ENCODE results near the gene RITA1. TPM values are rescaled to one million over a fixed set of nuclear protein-coding genes. Genes with fewer than 3 reads are reported as not detected.
A peak's percentile ranks its signal among the peaks of the same experiment; 100 is the strongest.

Gene RITA1
- total RNA-seq, 1 experiment from 2014 or later: 33.6 TPM

DNA sequence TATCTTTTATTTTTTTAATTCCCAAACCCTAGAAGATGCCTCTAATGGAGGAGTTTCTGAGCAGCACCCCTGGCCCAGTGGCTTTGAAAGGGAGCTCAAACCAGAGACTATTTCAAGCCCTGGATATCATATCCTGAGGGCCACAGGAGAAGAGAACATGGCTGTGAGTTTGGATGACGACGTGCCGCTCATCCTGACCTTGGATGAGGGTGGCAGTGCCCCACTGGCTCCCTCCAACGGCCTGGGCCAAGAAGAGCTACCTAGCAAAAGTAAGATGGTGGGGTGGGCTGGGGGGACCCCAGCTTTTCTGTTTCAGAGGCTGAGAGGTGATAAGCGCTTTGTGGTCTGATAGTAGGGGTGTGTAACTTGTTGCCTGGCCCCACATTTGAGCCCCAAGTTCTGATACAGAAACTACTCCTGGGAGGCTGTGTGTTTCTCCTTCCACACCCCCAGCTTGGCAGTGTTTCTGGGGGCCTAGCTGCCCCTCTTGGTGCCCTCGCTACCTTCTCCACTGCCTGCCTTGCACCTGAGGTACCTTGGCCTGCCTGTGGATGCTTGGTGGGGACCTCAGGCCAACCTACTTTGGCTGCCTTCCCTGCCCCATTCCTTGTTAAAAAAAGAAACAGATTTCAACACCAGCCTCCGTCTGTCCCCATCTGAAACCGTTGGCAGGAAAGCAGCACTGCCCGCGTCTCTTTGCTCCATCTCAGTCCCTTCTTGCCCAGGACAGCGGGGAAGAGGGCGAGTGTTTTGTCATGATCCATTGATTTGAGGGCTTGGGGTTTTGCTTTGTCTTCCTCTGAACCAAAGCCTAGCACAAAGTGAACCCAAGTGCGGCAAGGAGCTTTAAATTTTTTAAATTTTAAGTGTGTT lies 41.4 kb downstream of the RITA1 start:
- TF ChIP-seq, protein P1, sequence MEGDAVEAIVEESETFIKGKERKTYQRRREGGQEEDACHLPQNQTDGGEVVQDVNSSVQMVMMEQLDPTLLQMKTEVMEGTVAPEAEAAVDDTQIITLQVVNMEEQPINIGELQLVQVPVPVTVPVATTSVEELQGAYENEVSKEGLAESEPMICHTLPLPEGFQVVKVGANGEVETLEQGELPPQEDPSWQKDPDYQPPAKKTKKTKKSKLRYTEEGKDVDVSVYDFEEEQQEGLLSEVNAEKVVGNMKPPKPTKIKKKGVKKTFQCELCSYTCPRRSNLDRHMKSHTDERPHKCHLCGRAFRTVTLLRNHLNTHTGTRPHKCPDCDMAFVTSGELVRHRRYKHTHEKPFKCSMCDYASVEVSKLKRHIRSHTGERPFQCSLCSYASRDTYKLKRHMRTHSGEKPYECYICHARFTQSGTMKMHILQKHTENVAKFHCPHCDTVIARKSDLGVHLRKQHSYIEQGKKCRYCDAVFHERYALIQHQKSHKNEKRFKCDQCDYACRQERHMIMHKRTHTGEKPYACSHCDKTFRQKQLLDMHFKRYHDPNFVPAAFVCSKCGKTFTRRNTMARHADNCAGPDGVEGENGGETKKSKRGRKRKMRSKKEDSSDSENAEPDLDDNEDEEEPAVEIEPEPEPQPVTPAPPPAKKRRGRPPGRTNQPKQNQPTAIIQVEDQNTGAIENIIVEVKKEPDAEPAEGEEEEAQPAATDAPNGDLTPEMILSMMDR (IDR thresholded peaks at IDR 0.05; ENCODE audit: insufficient read depth in 1 of 2, low read depth in 1 of 2, low read length in 1 of 2, severe bottlenecking in 1 of 2, unreplicated experiment in 1 of 2): no peak
- no peak for DNase-seq
- Mint-ChIP-seq H3K36me3 (ENCODE audit: insufficient read depth, unreplicated experiment) (peaks cover 39% of the 10 kb centered on the region), H3K27ac (ENCODE audit: unreplicated experiment) (peak overlapping the region; percentile 95), H3K4me1 (ENCODE audit: low read depth, unreplicated experiment) (peaks cover 18% of the 10 kb centered on the region), H3K4me3 (ENCODE audit: unreplicated experiment) (no peak overlapping the region), H3K27me3 (ENCODE audit: insufficient read depth, unreplicated experiment) (no peaks in the 10 kb centered on the region), H3K9me3 (ENCODE audit: unreplicated experiment) (no peaks in the 10 kb centered on the region)
- H3K9me3 ChIP-seq: no peaks in the 10 kb centered on the region
- no peak overlapping the region for H3K4me3 ChIP-seq (ENCODE audit: low read depth, low read length)
- H3K4me1 ChIP-seq: peaks cover 61% of the 10 kb centered on the region
- no peaks in the 10 kb centered on the region for H3K27me3 ChIP-seq (replicated peaks; ENCODE audit: control insufficient read depth, insufficient read depth, low read length)
- CTCF ChIA-PET: interaction anchor here (0.5 kb wide), 1 partner anchor 30 kb away, joined by 4 read pairs; no protein-coding TSS in a partner anchor
- peaks cover 5% of the 10 kb centered on the region for H3K36me3 ChIP-seq (ENCODE audit: control insufficient read depth, insufficient read depth, low read length)
- BruUV-seq (replicated peaks): no TSS peak
- POLR2A ChIA-PET: interaction anchor here (0.6 kb wide), 1 partner anchor 30 kb away, joined by 4 read pairs; no protein-coding TSS in a partner anchor
- intact Hi-C loops (cut with micrococcal nuclease; ENCODE audit: unreplicated experiment): no loop called here

DNA sequence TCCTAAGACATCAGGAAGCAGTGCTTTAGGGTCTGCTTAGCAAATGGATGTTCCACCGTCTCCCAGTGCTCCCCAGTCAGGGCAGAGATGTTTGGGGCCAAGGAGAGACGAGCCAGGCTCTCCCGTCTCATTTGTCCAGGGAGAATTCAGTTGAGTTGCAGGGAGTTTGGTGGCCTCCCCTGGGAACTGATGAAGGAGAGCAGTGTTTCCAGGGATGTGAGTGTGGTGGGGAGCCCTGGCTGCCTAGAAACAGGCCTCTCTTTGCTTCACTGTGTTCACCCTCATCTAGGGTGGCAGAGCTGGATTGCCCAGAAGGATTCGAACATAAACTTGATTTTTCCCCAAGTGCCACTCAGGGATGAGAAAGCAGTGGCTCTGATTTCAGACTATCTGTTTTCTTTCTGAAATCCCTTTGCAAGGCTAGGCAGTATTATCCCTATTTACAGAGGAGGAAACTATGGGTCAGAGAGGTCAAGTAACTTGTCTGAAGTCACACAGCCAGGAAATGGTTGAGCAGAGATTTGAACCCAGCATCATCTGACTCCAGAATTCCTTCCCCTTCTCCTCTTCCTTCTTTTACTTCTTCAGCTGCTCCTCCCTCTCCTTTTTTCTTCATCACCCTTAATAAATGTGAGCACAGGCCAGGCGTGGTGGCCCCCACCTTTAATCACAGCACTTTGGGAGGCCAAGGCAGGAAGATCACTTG lies 42.3 kb downstream of the RITA1 start:
- no peaks in the 10 kb centered on the region for H3K9me3 Mint-ChIP-seq (ENCODE audit: unreplicated experiment)
- no peak for DNase-seq
- BruUV-seq (replicated peaks): no TSS peak
- no peaks in the 10 kb centered on the region for H3K27me3 Mint-ChIP-seq (ENCODE audit: insufficient read depth, unreplicated experiment)
- H3K4me3 ChIP-seq (ENCODE audit: low read depth, low read length): no peak overlapping the region
- peak overlapping the region; percentile 95 for H3K27ac Mint-ChIP-seq (ENCODE audit: unreplicated experiment)
- peaks cover 20% of the 10 kb centered on the region for H3K4me1 Mint-ChIP-seq (ENCODE audit: low read depth, unreplicated experiment)
- TF ChIP-seq, protein P1 (IDR thresholded peaks at IDR 0.05; ENCODE audit: insufficient read depth in 1 of 2, low read depth in 1 of 2, low read length in 1 of 2, severe bottlenecking in 1 of 2, unreplicated experiment in 1 of 2): no peak
- ChIA-PET POLR2A (no interaction called here), CTCF (no interaction called here)
- no peak overlapping the region for H3K4me3 Mint-ChIP-seq (ENCODE audit: unreplicated experiment)
- no peaks in the 10 kb centered on the region for H3K9me3 ChIP-seq
- intact Hi-C loops (cut with micrococcal nuclease; ENCODE audit: unreplicated experiment): no loop called here
- peaks cover 12% of the 10 kb centered on the region for H3K36me3 ChIP-seq (ENCODE audit: control insufficient read depth, insufficient read depth, low read length)
- H3K4me1 ChIP-seq: peaks cover 66% of the 10 kb centered on the region
- peaks cover 40% of the 10 kb centered on the region for H3K36me3 Mint-ChIP-seq (ENCODE audit: insufficient read depth, unreplicated experiment)
- no peaks in the 10 kb centered on the region for H3K27me3 ChIP-seq (replicated peaks; ENCODE audit: control insufficient read depth, insufficient read depth, low read length)

DNA sequence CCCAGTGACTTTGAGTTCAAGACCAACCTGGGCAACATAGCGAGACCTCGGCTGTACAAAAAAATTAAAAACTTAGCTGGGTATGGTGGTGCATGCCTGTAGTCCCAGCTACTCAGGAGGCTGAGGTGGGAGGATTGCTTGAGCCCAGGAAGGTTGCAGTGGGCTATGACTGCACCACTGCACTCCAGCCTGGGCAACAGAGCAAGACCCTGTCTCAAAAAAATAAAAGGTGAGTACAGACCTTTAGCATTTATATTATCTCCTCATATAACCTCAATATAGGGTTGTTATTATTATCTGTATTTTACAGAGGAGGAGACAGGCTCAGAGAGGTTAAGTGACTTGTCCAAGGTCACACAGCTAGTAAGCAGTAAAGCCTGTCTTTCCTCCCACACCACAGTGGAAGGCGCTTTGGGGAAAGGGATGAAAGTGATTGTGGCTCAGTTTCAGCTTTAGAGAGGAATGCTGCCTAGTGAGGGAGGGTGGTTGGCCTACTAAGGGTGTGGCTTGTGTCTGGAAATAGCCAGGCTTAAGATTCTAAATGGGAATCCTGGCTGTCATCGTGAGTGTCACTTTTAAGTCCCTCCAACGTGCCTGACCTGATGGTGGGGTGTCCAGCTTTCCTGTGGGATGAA lies 43.0 kb downstream of the RITA1 start:
- H3K4me1 ChIP-seq: peaks cover 61% of the 10 kb centered on the region
- Mint-ChIP-seq H3K27me3 (ENCODE audit: insufficient read depth, unreplicated experiment) (no peaks in the 10 kb centered on the region), H3K4me1 (ENCODE audit: low read depth, unreplicated experiment) (peaks cover 20% of the 10 kb centered on the region), H3K36me3 (ENCODE audit: insufficient read depth, unreplicated experiment) (peaks cover 35% of the 10 kb centered on the region), H3K9me3 (ENCODE audit: unreplicated experiment) (no peaks in the 10 kb centered on the region), H3K27ac (ENCODE audit: unreplicated experiment) (peak overlapping the region; percentile 95), H3K4me3 (ENCODE audit: unreplicated experiment) (no peak overlapping the region)
- TF ChIP-seq, protein P1 (IDR thresholded peaks at IDR 0.05; ENCODE audit: insufficient read depth in 1 of 2, low read depth in 1 of 2, low read length in 1 of 2, severe bottlenecking in 1 of 2, unreplicated experiment in 1 of 2): no peak
- ChIA-PET POLR2A (no interaction called here), CTCF (no interaction called here)
- peaks cover 15% of the 10 kb centered on the region for H3K36me3 ChIP-seq (ENCODE audit: control insufficient read depth, insufficient read depth, low read length)
- intact Hi-C loops (cut with micrococcal nuclease; ENCODE audit: unreplicated experiment): no loop called here
- H3K27me3 ChIP-seq (replicated peaks; ENCODE audit: control insufficient read depth, insufficient read depth, low read length): no peaks in the 10 kb centered on the region
- no peak overlapping the region for H3K4me3 ChIP-seq (ENCODE audit: low read depth, low read length)
- peak; percentile 61 to 65 for DNase-seq
- no peaks in the 10 kb centered on the region for H3K9me3 ChIP-seq
- no TSS peak for BruUV-seq (replicated peaks)
